Rectal smooth muscle tissue (tissue), 1 donor: ENCODE results near the gene SEMA3D.
A peak's percentile ranks its signal among the peaks of the same experiment; 100 is the strongest.

ENCODE experiments used
- H3K27ac ChIP-seq: one replicate; pipeline ENCODE4 v1.7.0; 2013; ENCODE audit warnings: low read depth, low read length, inconsistent platforms
- H3K27me3 ChIP-seq: one replicate; pipeline ENCODE4 v1.7.0; 2013; ENCODE audit warnings: low read length; ENCODE audit not compliant: control insufficient read depth, insufficient read depth
- H3K36me3 ChIP-seq: one replicate; pipeline ENCODE4 v1.7.0; 2013; ENCODE audit warnings: low read length; ENCODE audit not compliant: control insufficient read depth, insufficient read depth
- H3K4me1 ChIP-seq: one replicate; pipeline ENCODE4 v1.7.0; 2013; ENCODE audit warnings: low read length; ENCODE audit not compliant: control insufficient read depth, insufficient read depth
- H3K4me3 ChIP-seq: one replicate; pipeline ENCODE4 v1.7.0; 2013; ENCODE audit warnings: low read length
- H3K9ac ChIP-seq: one replicate; pipeline ENCODE4 v1.7.0; 2013; ENCODE audit warnings: low read length

The SEMA3D gene

DNA sequence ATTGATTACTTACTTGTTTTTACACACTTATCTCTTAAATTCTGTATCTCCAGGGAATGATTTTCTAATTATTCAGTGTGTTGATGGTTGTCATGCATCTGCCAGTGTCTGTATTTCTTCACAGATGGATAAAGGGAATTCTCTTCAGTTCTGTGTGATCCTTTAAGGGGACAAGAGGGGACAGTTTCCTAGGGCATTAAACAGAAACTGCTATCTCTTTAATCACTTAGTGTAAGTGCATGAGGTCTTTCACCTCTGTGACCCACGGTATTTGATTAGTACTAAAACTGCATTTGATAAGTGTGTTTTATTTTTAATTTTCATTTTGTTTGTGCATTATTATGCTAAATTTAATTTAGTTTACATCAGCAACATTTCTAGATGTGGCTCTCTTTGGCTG lies 26.6 kb upstream of the SEMA3D start:
- Histone ChIP-seq H3K4me1 (no peaks in the 10 kb centered on the region), H3K27me3 (no peaks in the 10 kb centered on the region), H3K27ac (no peak overlapping the region), H3K36me3 (no peaks in the 10 kb centered on the region), H3K4me3 (no peak overlapping the region), H3K9ac (no peak overlapping the region)

- Histone ChIP-seq H3K4me1 (no peaks in the 10 kb centered on the region), H3K27me3 (no peaks in the 10 kb centered on the region), H3K27ac (no peak overlapping the region), H3K4me3 (no peak overlapping the region), H3K36me3 (no peaks in the 10 kb centered on the region), H3K9ac (no peak overlapping the region)
These were observed 18.9 kb upstream of the SEMA3D start for GRCh38 chr7:85205754-85206153.

DNA sequence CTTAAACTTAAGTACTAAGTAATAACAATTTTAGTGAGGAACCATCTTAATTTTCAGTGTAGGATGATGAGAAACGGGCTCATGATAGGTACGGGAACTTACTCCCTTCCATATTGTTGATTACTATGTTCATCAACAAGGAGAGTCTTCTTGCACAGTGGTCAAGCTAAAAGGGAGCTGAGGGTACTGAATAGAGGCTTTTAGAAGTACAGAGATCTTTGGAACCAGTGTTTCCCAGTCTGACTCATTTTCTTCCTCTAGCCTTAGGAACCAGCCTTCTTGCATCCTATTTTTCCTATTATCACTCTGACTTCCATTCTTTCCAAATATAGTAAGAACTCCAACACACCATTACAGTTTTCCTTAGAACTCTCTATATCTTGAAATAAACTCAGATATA lies 17.6 kb upstream of the SEMA3D start:
- H3K27ac ChIP-seq: no peak overlapping the region
- no peaks in the 10 kb centered on the region for H3K27me3 ChIP-seq
- no peaks in the 10 kb centered on the region for H3K4me1 ChIP-seq
- H3K4me3 ChIP-seq: no peak overlapping the region
- no peak overlapping the region for H3K9ac ChIP-seq
- no peaks in the 10 kb centered on the region for H3K36me3 ChIP-seq

DNA sequence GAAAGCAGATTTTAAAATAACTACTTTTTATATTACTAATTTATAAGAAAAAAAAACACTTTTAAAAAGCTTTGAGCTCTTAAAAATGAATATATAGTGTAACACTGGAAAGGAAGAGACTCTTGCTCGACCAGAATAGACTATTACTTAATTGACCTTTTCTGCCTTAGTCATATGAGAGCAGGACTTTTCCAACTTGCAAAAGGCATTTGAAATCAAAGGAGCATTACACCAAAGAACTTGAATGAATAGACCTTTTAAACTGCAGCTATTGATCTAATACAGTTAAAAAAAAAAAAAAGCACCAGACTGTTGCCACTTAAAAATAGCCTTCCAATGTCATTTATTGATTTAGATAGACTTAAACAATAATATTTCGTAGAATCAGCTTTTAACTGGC lies 17.2 kb upstream of the SEMA3D start:
- Histone ChIP-seq H3K36me3 (no peaks in the 10 kb centered on the region), H3K9ac (no peak overlapping the region), H3K27ac (no peak overlapping the region), H3K4me3 (no peak overlapping the region), H3K4me1 (no peaks in the 10 kb centered on the region), H3K27me3 (no peaks in the 10 kb centered on the region)

DNA sequence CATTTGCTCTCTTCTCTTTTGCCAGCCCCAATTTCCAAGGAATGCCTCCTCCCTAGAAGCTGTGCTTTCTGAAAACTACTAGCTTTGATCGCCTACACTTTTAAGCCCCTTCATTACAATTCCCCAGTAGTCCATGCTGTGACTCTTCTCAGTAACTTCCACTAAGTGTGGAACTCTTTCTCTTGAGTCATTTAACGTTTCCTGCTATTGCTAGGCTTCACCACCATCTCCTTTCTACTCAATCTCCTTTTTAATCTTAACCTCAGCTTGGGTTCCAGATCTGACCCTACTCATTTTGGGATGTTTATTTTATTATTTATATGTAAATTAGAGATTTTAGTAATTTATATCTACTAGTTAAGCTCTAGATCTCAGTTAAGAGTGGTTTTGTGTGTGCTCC lies 14.4 kb upstream of the SEMA3D start:
- no peak overlapping the region for H3K4me3 ChIP-seq
- no peaks in the 10 kb centered on the region for H3K4me1 ChIP-seq
- no peaks in the 10 kb centered on the region for H3K36me3 ChIP-seq
- no peaks in the 10 kb centered on the region for H3K27me3 ChIP-seq
- no peak overlapping the region for H3K9ac ChIP-seq
- H3K27ac ChIP-seq: no peak overlapping the region

DNA sequence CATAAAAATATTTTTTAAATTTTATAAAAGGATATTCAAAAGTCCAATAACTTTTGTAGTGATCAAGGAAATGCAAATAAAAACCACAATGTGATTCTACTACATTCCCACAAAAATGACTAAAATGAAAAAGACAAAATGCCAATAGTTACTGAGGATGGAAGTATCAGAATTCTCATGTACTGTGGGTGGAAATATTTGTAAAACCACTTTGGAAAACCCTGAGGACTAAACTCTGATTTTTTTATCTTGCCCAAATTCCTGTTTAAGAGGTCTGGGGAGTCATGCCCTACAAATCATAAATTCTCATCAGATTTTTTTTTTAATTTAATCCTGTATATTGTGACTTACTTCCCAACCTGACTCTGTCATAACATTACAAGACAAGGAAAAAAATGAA lies 9.8 kb upstream of the SEMA3D start:
- no peak overlapping the region for H3K9ac ChIP-seq
- H3K4me1 ChIP-seq: no peaks in the 10 kb centered on the region
- H3K27me3 ChIP-seq: no peaks in the 10 kb centered on the region
- no peak overlapping the region for H3K27ac ChIP-seq
- H3K36me3 ChIP-seq: no peaks in the 10 kb centered on the region
- H3K4me3 ChIP-seq: no peak overlapping the region

- peaks cover 7% of the 10 kb centered on the region for H3K4me1 ChIP-seq
- H3K36me3 ChIP-seq: no peaks in the 10 kb centered on the region
- H3K9ac ChIP-seq: no peak overlapping the region
- H3K4me3 ChIP-seq: no peak overlapping the region
- H3K27ac ChIP-seq: no peak overlapping the region
- H3K27me3 ChIP-seq: peaks cover 2% of the 10 kb centered on the region
These were observed 4.5 kb upstream of the SEMA3D start for GRCh38 chr7:85191383-85191782.

DNA sequence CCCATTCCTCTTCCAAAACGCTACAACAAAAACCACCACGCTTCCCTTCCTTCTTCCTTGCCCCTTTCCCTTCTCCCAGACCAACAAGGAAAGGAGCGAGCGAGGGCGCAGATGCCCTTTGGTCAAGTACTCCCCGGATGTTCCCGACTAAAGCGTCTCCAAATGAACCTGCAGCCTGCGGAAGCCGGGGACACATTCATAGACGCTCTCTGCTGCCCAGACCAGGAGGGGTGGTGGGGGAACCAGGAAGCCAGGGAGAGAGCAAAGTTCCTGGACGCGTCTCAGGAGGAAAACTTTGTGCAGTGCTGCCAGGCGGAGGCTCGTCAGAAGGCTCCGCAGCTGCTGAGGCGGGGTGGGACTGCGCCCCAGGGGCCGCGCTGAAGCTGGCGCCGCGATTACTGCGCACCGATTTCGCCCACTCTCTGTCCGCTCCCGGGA lies 754 bp downstream of the SEMA3D start:
- H3K4me3 ChIP-seq: peak overlapping the region; percentile 71
- H3K27ac ChIP-seq: no peak overlapping the region
- H3K27me3 ChIP-seq: peaks cover 14% of the 10 kb centered on the region
- peaks cover 7% of the 10 kb centered on the region for H3K4me1 ChIP-seq
- H3K9ac ChIP-seq: no peak overlapping the region
- no peaks in the 10 kb centered on the region for H3K36me3 ChIP-seq

GRCh38 chr7:85185424-85186082 lies 1.3 kb downstream of the SEMA3D start:
- H3K27me3 ChIP-seq: peaks cover 14% of the 10 kb centered on the region
- H3K4me1 ChIP-seq: peaks cover 7% of the 10 kb centered on the region
- no peaks in the 10 kb centered on the region for H3K36me3 ChIP-seq
- H3K9ac ChIP-seq: no peak overlapping the region
- H3K27ac ChIP-seq: no peak overlapping the region
- peak overlapping the region; percentile 71 for H3K4me3 ChIP-seq

DNA sequence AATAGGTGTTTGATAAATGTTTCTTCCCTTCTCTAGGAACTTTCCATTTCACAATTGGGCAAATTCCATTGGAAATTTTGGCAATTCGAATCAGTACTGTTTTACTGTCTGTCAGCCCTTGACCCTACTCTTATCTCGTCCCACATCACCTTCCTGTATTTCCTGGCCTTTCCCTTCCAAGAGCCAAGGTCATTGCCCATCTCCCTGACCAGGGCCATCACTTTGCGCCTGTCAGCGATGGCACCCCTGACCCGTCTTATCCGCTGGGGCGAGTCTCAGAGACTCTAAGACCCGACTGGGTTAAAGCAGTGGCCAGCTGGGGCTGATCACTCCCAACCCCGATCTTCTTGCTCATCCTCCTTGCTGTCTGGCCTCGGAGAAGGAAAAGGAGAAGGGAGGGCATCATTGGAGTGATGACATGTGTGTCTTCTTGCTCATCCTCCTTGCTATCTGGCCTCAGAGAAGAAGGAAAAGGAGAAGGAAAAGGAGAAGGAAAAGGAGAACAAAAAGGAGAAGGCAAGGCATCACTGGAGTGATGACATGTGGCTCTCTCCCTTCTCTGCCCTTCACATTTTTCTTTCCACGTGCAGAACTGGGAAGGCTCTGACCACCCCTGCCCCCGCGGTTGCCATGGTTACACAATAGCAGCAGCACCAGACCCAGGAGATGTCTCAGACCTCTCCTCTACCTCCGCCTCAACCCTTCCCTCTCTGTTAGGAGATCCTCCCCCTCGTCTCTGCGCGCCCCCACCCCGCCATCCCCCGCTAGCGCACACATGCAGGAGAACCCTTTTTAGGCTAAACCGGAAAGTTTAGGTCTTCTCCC lies 2.0 kb downstream of the SEMA3D start:
- H3K36me3 ChIP-seq: no peaks in the 10 kb centered on the region
- H3K4me3 ChIP-seq: peak overlapping the region; percentile 71
- peaks cover 7% of the 10 kb centered on the region for H3K4me1 ChIP-seq
- no peak overlapping the region for H3K9ac ChIP-seq
- no peak overlapping the region for H3K27ac ChIP-seq
- H3K27me3 ChIP-seq: peaks cover 13% of the 10 kb centered on the region

GRCh38 chr7:85183296-85183695 lies 3.6 kb downstream of the SEMA3D start:
- Histone ChIP-seq H3K4me3 (no peak overlapping the region), H3K27ac (no peak overlapping the region), H3K27me3 (peaks cover 12% of the 10 kb centered on the region), H3K9ac (no peak overlapping the region), H3K36me3 (no peaks in the 10 kb centered on the region), H3K4me1 (peaks cover 7% of the 10 kb centered on the region)

- H3K27ac ChIP-seq: no peak overlapping the region
- H3K4me1 ChIP-seq: no peaks in the 10 kb centered on the region
- H3K9ac ChIP-seq: no peak overlapping the region
- no peaks in the 10 kb centered on the region for H3K36me3 ChIP-seq
- no peak overlapping the region for H3K4me3 ChIP-seq
- H3K27me3 ChIP-seq: no peaks in the 10 kb centered on the region
These were observed 8.1 kb downstream of the SEMA3D start for GRCh38 chr7:85178531-85179298.
